Measurements from ENCODE around the gene IER5L.
"Not testable (repeated sequence)": the region's sequence is repeated elsewhere in the genome, so short reads cannot be mapped to it uniquely, and the experiment has no call there.

Gene IER5L

GRCh38 chr9:129198319-129199043 lies 20.4 kb upstream of the IER5L start:
- no peaks in the 10 kb centered on the region for H4K20me1 ChIP-seq (ENCODE audit: insufficient read depth, low read length, poor library complexity, severe bottlenecking)
- H3K4me2 ChIP-seq (ENCODE audit: low read depth, low read length, poor library complexity, severe bottlenecking), result no peak overlapping the region
- no peaks in the 10 kb centered on the region for H3F3A ChIP-seq (ENCODE audit: low read depth)
- no peak overlapping the region for H2AFZ ChIP-seq (ENCODE audit: low read length)
- no peak for TF ChIP-seq EZH2phosphoT487 (IDR thresholded peaks at IDR 0.05; ENCODE audit: borderline replicate concordance)
- no peak for TF ChIP-seq CTCF (conservative IDR thresholded peaks at IDR 0.05; ENCODE audit: low read length)
- no peaks in the 10 kb centered on the region for H3K9me2 ChIP-seq (replicated peaks; ENCODE audit: low read depth, low read length)
- H3K79me2 ChIP-seq (ENCODE audit: insufficient read depth, low read length), result no peaks in the 10 kb centered on the region
- H3K4me1 ChIP-seq (ENCODE audit: insufficient read depth, low read length, poor library complexity, severe bottlenecking), result no peaks in the 10 kb centered on the region
- no peaks in the 10 kb centered on the region for H3K27me3 ChIP-seq (ENCODE audit: insufficient read depth, low read length, poor library complexity, severe bottlenecking)
- H3K9me3 ChIP-seq (ENCODE audit: insufficient read depth, low read depth, low read length), result no peaks in the 10 kb centered on the region
- H3K36me3 ChIP-seq (ENCODE audit: insufficient read depth, low read length), result no peaks in the 10 kb centered on the region
- no peak overlapping the region for H3K9ac ChIP-seq (ENCODE audit: low read depth, low read length, poor library complexity, severe bottlenecking)
- no peak overlapping the region for H3K4me3 ChIP-seq (ENCODE audit: low read length, poor library complexity, severe bottlenecking)

- no peaks in the 10 kb centered on the region for H3K36me3 ChIP-seq (ENCODE audit: insufficient read depth, low read length)
- no peaks in the 10 kb centered on the region for H4K20me1 ChIP-seq (ENCODE audit: insufficient read depth, low read length, poor library complexity, severe bottlenecking)
- no peak overlapping the region for H3K4me2 ChIP-seq (ENCODE audit: low read depth, low read length, poor library complexity, severe bottlenecking)
- H2AFZ ChIP-seq (ENCODE audit: low read length), result no peak overlapping the region
- no peaks in the 10 kb centered on the region for H3K79me2 ChIP-seq (ENCODE audit: insufficient read depth, low read length)
- H3K9me2 ChIP-seq (replicated peaks; ENCODE audit: low read depth, low read length), result no peaks in the 10 kb centered on the region
- no peak overlapping the region for H3K4me3 ChIP-seq (ENCODE audit: low read length, poor library complexity, severe bottlenecking)
- H3K9me3 ChIP-seq (ENCODE audit: insufficient read depth, low read depth, low read length), result no peaks in the 10 kb centered on the region
- TF ChIP-seq EZH2phosphoT487 (IDR thresholded peaks at IDR 0.05; ENCODE audit: borderline replicate concordance) (no peak), CTCF (conservative IDR thresholded peaks at IDR 0.05; ENCODE audit: low read length) (no peak)
- H3F3A ChIP-seq (ENCODE audit: low read depth), result no peaks in the 10 kb centered on the region
- no peak overlapping the region for H3K9ac ChIP-seq (ENCODE audit: low read depth, low read length, poor library complexity, severe bottlenecking)
- no peaks in the 10 kb centered on the region for H3K4me1 ChIP-seq (ENCODE audit: insufficient read depth, low read length, poor library complexity, severe bottlenecking)
- no peaks in the 10 kb centered on the region for H3K27me3 ChIP-seq (ENCODE audit: insufficient read depth, low read length, poor library complexity, severe bottlenecking)
Measured at GRCh38 chr9:129197978-129198318, 19.9 kb upstream of the IER5L start.

DNA sequence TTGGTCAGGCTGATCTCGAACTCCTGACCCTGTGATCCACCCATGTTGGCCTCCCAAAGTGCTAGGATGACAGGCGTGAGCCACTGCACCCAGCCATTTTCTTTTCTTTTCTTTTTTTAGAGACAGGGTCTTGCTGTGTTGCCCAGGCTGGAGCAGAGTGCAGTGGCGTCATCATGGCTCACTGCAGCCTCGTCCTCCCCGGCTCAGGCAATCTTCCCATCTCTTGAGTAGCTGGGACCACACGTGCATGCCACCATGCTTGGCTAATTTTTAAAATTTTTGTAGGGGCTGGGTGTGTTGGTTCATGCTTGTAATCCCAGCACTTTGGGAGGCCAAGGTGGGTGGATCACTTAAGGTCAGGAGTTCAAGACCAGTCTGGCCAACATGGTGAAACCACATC lies 19.0 kb upstream of the IER5L start:
- not testable (repeated sequence) for H3K9ac ChIP-seq (ENCODE audit: low read depth, low read length, poor library complexity, severe bottlenecking); H3K36me3 ChIP-seq (ENCODE audit: insufficient read depth, low read length); H3F3A ChIP-seq (ENCODE audit: low read depth); H2AFZ ChIP-seq (ENCODE audit: low read length); H3K9me2 ChIP-seq (replicated peaks; ENCODE audit: low read depth, low read length); H3K27me3 ChIP-seq (ENCODE audit: insufficient read depth, low read length, poor library complexity, severe bottlenecking); H3K9me3 ChIP-seq (ENCODE audit: insufficient read depth, low read depth, low read length); H3K4me1 ChIP-seq (ENCODE audit: insufficient read depth, low read length, poor library complexity, severe bottlenecking); H3K79me2 ChIP-seq (ENCODE audit: insufficient read depth, low read length); H3K4me2 ChIP-seq (ENCODE audit: low read depth, low read length, poor library complexity, severe bottlenecking); H4K20me1 ChIP-seq (ENCODE audit: insufficient read depth, low read length, poor library complexity, severe bottlenecking); H3K4me3 ChIP-seq (ENCODE audit: low read length, poor library complexity, severe bottlenecking)

GRCh38 chr9:129195606-129196005 lies 17.5 kb upstream of the IER5L start:
- no peaks in the 10 kb centered on the region for H3K36me3 ChIP-seq (ENCODE audit: insufficient read depth, low read length)
- no peak overlapping the region for H3K9ac ChIP-seq (ENCODE audit: low read depth, low read length, poor library complexity, severe bottlenecking)
- no peak overlapping the region for H2AFZ ChIP-seq (ENCODE audit: low read length)
- H3K9me3 ChIP-seq (ENCODE audit: insufficient read depth, low read depth, low read length), result no peaks in the 10 kb centered on the region
- no peaks in the 10 kb centered on the region for H3F3A ChIP-seq (ENCODE audit: low read depth)
- H3K4me1 ChIP-seq (ENCODE audit: insufficient read depth, low read length, poor library complexity, severe bottlenecking), result no peaks in the 10 kb centered on the region
- no peak overlapping the region for H3K4me2 ChIP-seq (ENCODE audit: low read depth, low read length, poor library complexity, severe bottlenecking)
- H3K9me2 ChIP-seq (replicated peaks; ENCODE audit: low read depth, low read length), result no peaks in the 10 kb centered on the region
- H3K4me3 ChIP-seq (ENCODE audit: low read length, poor library complexity, severe bottlenecking), result no peak overlapping the region
- no peaks in the 10 kb centered on the region for H3K27me3 ChIP-seq (ENCODE audit: insufficient read depth, low read length, poor library complexity, severe bottlenecking)
- TF ChIP-seq EZH2phosphoT487 (IDR thresholded peaks at IDR 0.05; ENCODE audit: borderline replicate concordance) (no peak), CTCF (conservative IDR thresholded peaks at IDR 0.05; ENCODE audit: low read length) (no peak)
- H3K79me2 ChIP-seq (ENCODE audit: insufficient read depth, low read length), result no peaks in the 10 kb centered on the region
- H4K20me1 ChIP-seq (ENCODE audit: insufficient read depth, low read length, poor library complexity, severe bottlenecking), result no peaks in the 10 kb centered on the region

All from Loucy (cell line).